ENCODE results near the gene SYNJ2.

DNA sequence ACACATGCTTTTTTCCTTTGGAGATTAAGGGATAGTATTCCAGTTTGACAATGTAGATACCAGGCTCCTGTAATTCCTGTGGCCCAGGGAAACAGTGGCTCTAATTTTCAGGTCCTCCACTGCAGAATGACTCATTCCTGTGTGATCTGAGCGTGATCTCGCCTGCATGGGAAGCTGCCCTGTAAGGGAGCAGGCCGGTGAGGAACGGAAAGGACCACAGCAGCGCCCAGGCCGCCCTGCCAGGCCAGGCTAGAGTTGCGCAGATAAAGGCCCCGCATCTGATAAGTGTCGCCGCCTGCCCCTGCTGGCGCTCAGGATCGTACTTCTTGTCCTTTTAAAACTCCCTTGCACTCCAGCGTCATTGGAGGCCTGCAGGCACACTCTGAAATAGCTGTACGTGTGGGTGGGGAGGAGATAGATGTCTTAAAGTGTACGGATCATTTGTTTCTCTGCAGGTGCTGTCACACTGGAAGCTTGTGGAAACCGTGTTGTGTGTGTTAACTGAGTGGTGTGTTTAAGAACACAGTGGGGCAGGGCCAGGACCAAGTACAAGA is 60.7 kb downstream of the SYNJ2 start:
- TF ChIP-seq, protein P1, sequence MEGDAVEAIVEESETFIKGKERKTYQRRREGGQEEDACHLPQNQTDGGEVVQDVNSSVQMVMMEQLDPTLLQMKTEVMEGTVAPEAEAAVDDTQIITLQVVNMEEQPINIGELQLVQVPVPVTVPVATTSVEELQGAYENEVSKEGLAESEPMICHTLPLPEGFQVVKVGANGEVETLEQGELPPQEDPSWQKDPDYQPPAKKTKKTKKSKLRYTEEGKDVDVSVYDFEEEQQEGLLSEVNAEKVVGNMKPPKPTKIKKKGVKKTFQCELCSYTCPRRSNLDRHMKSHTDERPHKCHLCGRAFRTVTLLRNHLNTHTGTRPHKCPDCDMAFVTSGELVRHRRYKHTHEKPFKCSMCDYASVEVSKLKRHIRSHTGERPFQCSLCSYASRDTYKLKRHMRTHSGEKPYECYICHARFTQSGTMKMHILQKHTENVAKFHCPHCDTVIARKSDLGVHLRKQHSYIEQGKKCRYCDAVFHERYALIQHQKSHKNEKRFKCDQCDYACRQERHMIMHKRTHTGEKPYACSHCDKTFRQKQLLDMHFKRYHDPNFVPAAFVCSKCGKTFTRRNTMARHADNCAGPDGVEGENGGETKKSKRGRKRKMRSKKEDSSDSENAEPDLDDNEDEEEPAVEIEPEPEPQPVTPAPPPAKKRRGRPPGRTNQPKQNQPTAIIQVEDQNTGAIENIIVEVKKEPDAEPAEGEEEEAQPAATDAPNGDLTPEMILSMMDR (IDR thresholded peaks at IDR 0.05), result no peak
- TF ChIP-seq SMC3 (IDR thresholded peaks at IDR 0.05) (no peak), NFE2L2 (conservative IDR thresholded peaks at IDR 0.05; ENCODE audit: low read length) (no peak), JUN (IDR thresholded peaks at IDR 0.05) (no peak), SREBF2 (IDR thresholded peaks at IDR 0.05) (no peak), MAFK (IDR thresholded peaks at IDR 0.05; ENCODE audit: partially characterized antibody) (no peak)
- TF ChIP-seq, protein P2, sequence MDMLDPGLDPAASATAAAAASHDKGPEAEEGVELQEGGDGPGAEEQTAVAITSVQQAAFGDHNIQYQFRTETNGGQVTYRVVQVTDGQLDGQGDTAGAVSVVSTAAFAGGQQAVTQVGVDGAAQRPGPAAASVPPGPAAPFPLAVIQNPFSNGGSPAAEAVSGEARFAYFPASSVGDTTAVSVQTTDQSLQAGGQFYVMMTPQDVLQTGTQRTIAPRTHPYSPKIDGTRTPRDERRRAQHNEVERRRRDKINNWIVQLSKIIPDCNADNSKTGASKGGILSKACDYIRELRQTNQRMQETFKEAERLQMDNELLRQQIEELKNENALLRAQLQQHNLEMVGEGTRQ (IDR thresholded peaks at IDR 0.05), result no peak
